Heart left ventricle (tissue), 16 donors: ENCODE results near the gene BLOC1S2. TPM values are rescaled to one million over a fixed set of nuclear protein-coding genes. Genes with fewer than 3 reads are reported as not detected.

Source experiments
- ATAC-seq, 4 donors: fragments of 200-7000 bp; cut with Tn5 transposase; one replicate each; pipeline ENCODE4 v1.9.1; 2020 to 2022; ENCODE audit warnings: moderate library complexity in 4 of 4, mild to moderate bottlenecking in 3 of 4, moderate number of reproducible peaks in 1 of 4
- DNase-seq, 5 donors: peaks; one replicate each; pipeline ENCODE4 v3.0.0-alpha.2; 2020
- H3K27ac ChIP-seq, 12 donors: fragments of 200-600 bp; sonication (generic) in 4 of 12; one replicate each; pipeline versions ENCODE4 v1.5.0 to v1.8.0; 2016 to 2022; ENCODE audit warnings: mild to moderate bottlenecking in 2 of 12
- H3K27me3 ChIP-seq, 9 donors: fragments of 200-600 bp; sonication (generic) in 2 of 9; one replicate each; pipeline versions ENCODE4 v1.5.1 to v1.8.0; 2016 to 2022; ENCODE audit warnings: mild to moderate bottlenecking in 3 of 9
- H3K36me3 ChIP-seq, 9 donors: fragments of 200-600 bp; sonication (generic) in 2 of 9; one replicate each; pipeline versions ENCODE4 v1.5.0 to v1.8.0; 2018 to 2022; ENCODE audit warnings: mild to moderate bottlenecking in 2 of 9
- H3K4me1 ChIP-seq, 12 donors: fragments of 200-600 bp; sonication (generic) in 4 of 12; one replicate each; pipeline versions ENCODE4 v1.5.0 to v1.8.0; 2016 to 2022; ENCODE audit warnings: mild to moderate bottlenecking in 3 of 12
- H3K4me3 ChIP-seq, 12 donors: fragments of 200-600 bp; sonication (generic) in 4 of 12; one replicate each; pipeline versions ENCODE4 v1.5.0 to v1.8.0; 2017 to 2022; ENCODE audit warnings: mild to moderate bottlenecking in 9 of 12, moderate library complexity in 4 of 12
- H3K9me3 ChIP-seq, 12 donors: fragments of 200-600 bp; sonication (generic) in 4 of 12; one replicate each; pipeline versions ENCODE4 v1.5.0 to v1.8.0; 2016 to 2022; ENCODE audit warnings: mild to moderate bottlenecking in 1 of 12
- CTCF ChIP-seq, 12 donors: fragments of 200-600 bp; sonication (generic) in 4 of 12; IDR thresholded peaks; one replicate each; pipeline versions ENCODE4 v1.5.0 to v1.8.0; 2018 to 2022; ENCODE audit warnings: antibody characterized with exemption in 12 of 12, mild to moderate bottlenecking in 5 of 12
- POLR2A ChIP-seq, 2 donors: fragments of 450-650 bp; IDR thresholded peaks; one replicate each; pipeline ENCODE4 v1.6.1; 2017; ENCODE audit warnings: antibody characterized with exemption in 2 of 2, mild to moderate bottlenecking in 2 of 2, moderate library complexity in 2 of 2
- WGBS, 4 donors: extraction: QIAGEN DNeasy Blood & Tissue Kit in 2 of 4; methylation state at CpG; one replicate each; pipeline versions ENCODE4 v1.1.5 to v1.1.7; 2013 to 2018; 5-methylcytosine and 5-hydroxymethylcytosine counted together
- intact Hi-C, 10 donors: fragments of 100-400 bp; cut with DNase I; formaldehyde crosslinking; loops; one replicate each; pipeline versions ENCODE4 v1.11.1 to v1.14.2; 2022
- polyA plus RNA-seq, 2 donors: library from polyadenylated mRNA; stranded (reverse); fragments of 200-250 nt; gene quantifications; one replicate each; pipeline ENCODE4 v1.2.3, GENCODE V29; 2013
- total RNA-seq, 9 donors: library from RNA; depleted of rRNA in 2 of 9; stranded (reverse); fragments of >200 nt in 2 of 9; fragmentation: NEBNext Ultra II Directional in 3 of 9; extraction: Animal tissue kit (Norgen Biotek cat#: 25700) in 3 of 9; gene quantifications; one replicate each; pipeline versions ENCODE4 v1.1.0 to v1.2.4, GENCODE V29; 2016 to 2023
- donor health status: ischemic (EF 13 %, LVEDD 7.1; RV severe dilation, severe dysfunction).
- donor health status: healthy with polysubstance abuse.
- donor health status: DM: no; HTN: yes; CAD: no.
- donor health status: DM: no; HTN: no; CAD: no.
- donor health status: ischemic (EF 25% LVEDD 6.9; RV normal size, moderate dysfunction).
- donor health status: ischemic (EF 25% LVEDD 5.7; RV mildly dilated, moderate dysfunction).
- donor health status: healthy.
- donor health status: DM: yes; HTN: yes; CAD: no.
- donor health status: ischemic (EF 35%, LVEDD 5.7; RV mildly dilated, moderate dysfunction).
- donor health status: nonischemic (EF 11% LVEDD 7.7; RV severe dilation, severe dysfunction).
- donor health status: DM: yes; HTN: yes; CAD: no.
- donor health status: PGD.
- donor health status: ischemic (EF 29% LVEDD 5.4; RV normal size, mild dysfunction).
- donor health status: nonischemic (EF 23%, LVEDD 6.1; RV moderate dilation, normal function).

The BLOC1S2 gene
- total and polyA plus RNA-seq, 11 donors: 14.6 to 43.8 (median 21.3) TPM

DNA sequence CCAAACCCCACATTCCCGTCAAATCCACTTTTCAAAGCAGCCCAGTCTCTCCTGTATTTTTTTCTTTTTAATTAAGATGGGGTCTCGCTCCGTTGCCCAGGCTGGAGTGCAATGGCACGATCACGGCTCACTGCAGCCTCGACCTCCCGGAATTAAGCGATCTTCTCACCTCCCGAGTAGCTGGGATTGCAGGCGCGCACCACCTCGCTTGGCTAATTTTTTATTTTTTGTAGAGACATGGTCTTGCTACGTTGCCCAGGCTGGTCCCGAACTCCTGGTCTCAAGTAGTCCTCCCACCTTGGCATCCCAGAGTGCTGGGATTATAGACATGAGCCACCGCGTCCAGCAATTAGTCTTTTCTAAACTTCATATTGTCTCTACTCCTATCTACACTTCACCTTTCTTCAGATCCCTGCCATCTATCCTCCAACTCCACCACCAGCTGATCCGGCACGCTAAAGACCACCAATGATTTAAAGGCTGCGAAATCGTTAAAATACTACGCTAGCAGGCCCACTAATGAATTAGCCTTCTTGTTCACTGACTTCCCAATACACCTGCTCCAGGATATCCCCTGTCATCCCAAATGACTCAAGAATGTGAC lies 56.6 kb downstream of the BLOC1S2 start:
- DNase-seq (no peak), ATAC-seq (no peak)
- Histone ChIP-seq H3K27me3 (no peaks in the 10 kb centered on the region), H3K9me3 (no peaks in the 10 kb centered on the region), H3K27ac (peak overlapping the region; percentile 10 to 84 (median 79)), H3K36me3 (peaks cover 0 to 51% (median 41%) of the 10 kb centered on the region in 9 donors), H3K4me1 (peaks cover 0 to 22% (median 9%) of the 10 kb centered on the region in 12 donors), H3K4me3 (peak overlapping the region; percentile 64 to 98 (median 87))
- peak in 1 of 2 donors; percentile 30 for TF ChIP-seq POLR2A (IDR thresholded peaks at IDR 0.05)
- no peak for TF ChIP-seq CTCF (IDR thresholded peaks at IDR 0.05)
- intact Hi-C loops: loop anchor here in 4 of 10 donors (2.0 to 10.0 kb wide), 3 partner anchors 43 to 385 kb away; partner anchors contain the start of gene ERLIN1 (in 3 of the 4)
- 61 to 65% (median 63%) methylated on average over 21 of the region's 21 CpGs for WGBS, 4 donors

DNA sequence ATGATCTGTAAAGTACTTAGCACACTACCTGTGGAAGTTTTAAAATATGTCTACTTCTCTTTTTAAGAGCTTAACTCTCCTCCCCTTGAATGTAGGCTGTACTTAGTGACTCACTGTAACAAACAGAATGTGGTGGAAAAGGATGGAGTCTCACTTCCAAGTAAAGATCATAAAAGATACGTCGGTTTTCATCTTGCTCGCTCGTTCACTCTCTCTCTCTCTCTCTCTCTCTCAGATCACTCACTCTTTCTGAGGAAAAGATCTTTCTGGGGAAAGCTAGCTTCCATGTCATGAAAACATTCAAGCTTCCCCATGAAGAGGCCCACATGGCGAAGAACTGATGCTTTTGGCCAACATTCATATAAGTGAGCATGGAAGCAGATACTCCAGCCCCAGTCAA lies 62.6 kb downstream of the BLOC1S2 start:
- Histone ChIP-seq H3K4me3 (no peak overlapping the region), H3K9me3 (no peaks in the 10 kb centered on the region), H3K27me3 (no peaks in the 10 kb centered on the region), H3K27ac (no peak overlapping the region), H3K36me3 (peaks cover 3 to 75% (median 70%) of the 10 kb centered on the region in 9 donors), H3K4me1 (peaks cover 0 to 16% (median 8%) of the 10 kb centered on the region in 12 donors)
- TF ChIP-seq CTCF (IDR thresholded peaks at IDR 0.05): no peak
- TF ChIP-seq POLR2A (IDR thresholded peaks at IDR 0.05): no peak
- WGBS, 4 donors: 76 to 95% (median 87%) methylated on average over 5 of the region's 5 CpGs
- ATAC-seq: no peak
- DNase-seq: no peak
- intact Hi-C loops: no loop called here

Other genes with a start within 250 kb of the BLOC1S2 start
- not detected for gene CPN1, start 204.8 kb downstream of the BLOC1S2 start, total RNA-seq
- not detected for gene CPN1, start 204.8 kb downstream of the BLOC1S2 start, polyA plus RNA-seq
- gene ERLIN1, start 100.7 kb downstream of the BLOC1S2 start, total RNA-seq: 10 to 100 TPM in 2 of 9 donors, 1 to 10 TPM in 7; 4.3 to 16.5 (median 7.0) TPM
- gene ERLIN1, start 100.7 kb downstream of the BLOC1S2 start, polyA plus RNA-seq: 10 to 100 TPM in 1 of 2 donors, 1 to 10 TPM in 1; 1.9 to 13.7 TPM
- gene CHUK, start 57.1 kb downstream of the BLOC1S2 start, total RNA-seq: 10 to 100 TPM in 5 of 9 donors, 1 to 10 TPM in 4; 8.5 to 14.8 (median 10.9) TPM
- 10 to 100 TPM in 1 of 2 donors, 1 to 10 TPM in 1; 5.0 to 15.3 TPM for gene CHUK, start 57.1 kb downstream of the BLOC1S2 start, polyA plus RNA-seq
- gene CWF19L1, start 19.0 kb downstream of the BLOC1S2 start, total RNA-seq: 10 to 100 TPM; 11.1 to 17.3 (median 14.3) TPM
- 10 to 100 TPM; 13.2 to 23.4 TPM for gene CWF19L1, start 19.0 kb downstream of the BLOC1S2 start, polyA plus RNA-seq
- gene PKD2L1, start 43.5 kb upstream of the BLOC1S2 start, total RNA-seq: not detected
- not detected for gene PKD2L1, start 43.5 kb upstream of the BLOC1S2 start, polyA plus RNA-seq
- 100 to 1,000 TPM in 1 of 9 donors, 10 to 100 TPM in 2, 1 to 10 TPM in 6; 2.3 to 216 (median 4.9) TPM for gene SCD, start 60.6 kb upstream of the BLOC1S2 start, total RNA-seq
- gene SCD, start 60.6 kb upstream of the BLOC1S2 start, polyA plus RNA-seq: 10 to 100 TPM; 16.8 to 66.9 TPM
- gene WNT8B, start 176.3 kb upstream of the BLOC1S2 start, total RNA-seq: not detected
- not detected for gene WNT8B, start 176.3 kb upstream of the BLOC1S2 start, polyA plus RNA-seq
- gene SEC31B, start 233.2 kb upstream of the BLOC1S2 start, total RNA-seq: 1 to 10 TPM; 5.4 to 9.6 (median 7.0) TPM
- 10 to 100 TPM in 1 of 2 donors, 1 to 10 TPM in 1; 1.9 to 11.5 TPM for gene SEC31B, start 233.2 kb upstream of the BLOC1S2 start, polyA plus RNA-seq
- 100 to 1,000 TPM; 264 to 637 (median 412) TPM for gene NDUFB8, start 243.2 kb upstream of the BLOC1S2 start, total RNA-seq
- gene NDUFB8, start 243.2 kb upstream of the BLOC1S2 start, polyA plus RNA-seq: 1,000 to 10,000 TPM in 1 of 2 donors, 100 to 1,000 TPM in 1; 623 to 1,192 TPM
- gene HIF1AN, start 249.3 kb upstream of the BLOC1S2 start, total RNA-seq: 10 to 100 TPM; 11.8 to 61.8 (median 47.1) TPM
- gene HIF1AN, start 249.3 kb upstream of the BLOC1S2 start, polyA plus RNA-seq: 10 to 100 TPM in 1 of 2 donors, 1 to 10 TPM in 1; 8.2 to 22.9 TPM